ENCODE results near the gene CEP55. TPM values are rescaled to one million over a fixed set of nuclear protein-coding genes. Genes with fewer than 3 reads are reported as not detected.
"Not testable (repeated sequence)": the region's sequence is repeated elsewhere in the genome, so short reads cannot be mapped to it uniquely, and the experiment has no call there.

The CEP55 gene
- total and polyA plus RNA-seq, 8 donors: 3.4 to 31.3 (median 13.8) TPM

- Histone ChIP-seq H3K9me3 (no peaks in the 10 kb centered on the region), H3K36me3 (no peaks in the 10 kb centered on the region), H3K4me3 (no peak overlapping the region), H3K27me3 (no peaks in the 10 kb centered on the region), H3K4me1 (peaks cover 57 to 82% of the 10 kb centered on the region in 2 donors), H3K27ac (peak overlapping the region; percentile 79 to 94)
- ATAC-seq: peak; percentile 44
- TF ChIP-seq CTCF (IDR thresholded peaks at IDR 0.05): no peak
- intact Hi-C loops (cut with DNase I): no loop called here
- peak in 1 of 4 donors; percentile 78 for DNase-seq
These were observed 33.5 kb upstream of the CEP55 start for GRCh38 chr10:93462881-93463280.

DNA sequence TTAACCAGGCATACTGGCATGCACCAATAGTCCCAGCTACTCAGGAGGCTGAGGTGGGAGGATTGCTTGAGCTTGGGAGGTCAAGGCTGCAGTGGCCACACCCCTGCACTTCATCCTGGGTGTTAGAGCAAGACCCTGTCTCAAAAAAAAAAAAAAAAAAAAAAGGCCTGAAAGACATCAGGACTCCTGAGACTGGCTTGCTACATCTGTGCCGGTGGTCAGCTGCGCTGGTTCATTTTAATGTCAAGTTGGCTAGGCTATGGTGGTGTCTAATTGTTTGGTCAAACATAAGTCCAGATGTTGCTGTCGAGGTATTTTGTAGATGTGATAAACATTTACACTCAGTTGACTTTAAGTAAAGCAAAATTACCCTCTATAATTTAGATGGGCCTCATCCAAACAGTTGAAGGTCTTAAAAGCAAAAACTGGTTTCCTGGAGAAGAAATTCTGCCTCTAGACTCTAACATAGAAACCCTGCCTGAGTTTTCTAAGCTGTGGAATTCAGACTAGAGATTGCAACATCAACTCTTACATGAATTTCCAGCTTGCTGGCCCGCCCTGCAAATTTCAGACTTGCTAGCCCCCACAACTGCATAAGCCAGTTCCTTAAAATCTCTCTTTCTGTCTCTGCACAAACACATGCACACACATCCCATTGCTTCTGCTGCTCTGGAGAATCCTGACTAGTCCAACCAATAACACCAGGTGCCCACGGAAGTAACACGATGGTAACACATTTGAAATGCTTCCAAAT, 32.5 kb upstream of the CEP55 start:
- no peak overlapping the region for H3K4me3 ChIP-seq
- no peak for TF ChIP-seq CTCF (IDR thresholded peaks at IDR 0.05)
- H3K27me3 ChIP-seq: no peaks in the 10 kb centered on the region
- peak overlapping the region; percentile 79 to 94 for H3K27ac ChIP-seq
- intact Hi-C loops (cut with DNase I): no loop called here
- ATAC-seq: peak; percentile 32
- H3K4me1 ChIP-seq: peaks cover 59 to 85% of the 10 kb centered on the region in 2 donors
- no peaks in the 10 kb centered on the region for H3K9me3 ChIP-seq
- peak in 2 of 4 donors; percentile 59 to 66 for DNase-seq
- H3K36me3 ChIP-seq: peaks cover 0 to 4% of the 10 kb centered on the region in 2 donors

DNA sequence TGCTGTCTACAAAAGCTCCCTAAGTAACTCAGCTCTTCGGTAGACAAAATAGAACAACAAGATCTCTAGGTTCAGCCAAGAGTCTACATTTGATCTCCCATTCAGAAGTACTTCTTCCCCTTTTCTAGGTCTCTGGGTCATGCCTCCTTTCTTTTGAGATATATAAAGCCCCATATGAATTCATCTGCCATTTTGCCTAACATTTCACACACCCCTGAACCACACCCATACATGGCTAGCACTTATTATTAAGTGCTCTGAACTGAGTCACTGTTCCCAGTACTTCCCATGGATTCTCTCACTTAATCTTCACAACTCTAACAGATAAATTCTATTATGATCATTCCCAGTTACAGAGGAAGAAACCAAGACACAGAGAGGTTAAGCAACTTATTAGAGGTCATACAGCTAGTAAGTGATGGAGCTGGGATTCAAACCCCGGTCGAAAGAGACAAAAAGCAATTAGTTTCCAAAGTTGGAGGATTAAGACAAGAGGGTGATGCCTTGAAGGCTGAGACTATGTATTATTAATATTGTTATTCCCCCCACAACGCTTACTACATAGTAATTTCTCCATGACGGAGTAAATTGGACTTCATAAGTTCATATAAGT, 31.5 kb upstream of the CEP55 start:
- intact Hi-C loops (cut with DNase I): no loop called here
- peak overlapping the region; percentile 79 to 94 for H3K27ac ChIP-seq
- no peak overlapping the region for H3K4me3 ChIP-seq
- ATAC-seq (peak; percentile 30), DNase-seq (no peak)
- H3K27me3 ChIP-seq: no peaks in the 10 kb centered on the region
- peaks cover 0 to 12% of the 10 kb centered on the region in 2 donors for H3K36me3 ChIP-seq
- H3K9me3 ChIP-seq: no peaks in the 10 kb centered on the region
- H3K4me1 ChIP-seq: peaks cover 51 to 84% of the 10 kb centered on the region in 2 donors
- TF ChIP-seq CTCF (IDR thresholded peaks at IDR 0.05): no peak

GRCh38 chr10:93465806-93466675, 30.4 kb upstream of the CEP55 start:
- peak overlapping the region; percentile 79 to 94 for H3K27ac ChIP-seq
- H3K9me3 ChIP-seq: no peaks in the 10 kb centered on the region
- peak; percentile 67 for ATAC-seq
- peak in 3 of 4 donors; percentile 79 to 86 (median 85) for DNase-seq
- no peak for TF ChIP-seq CTCF (IDR thresholded peaks at IDR 0.05)
- peaks cover 0 to 12% of the 10 kb centered on the region in 2 donors for H3K36me3 ChIP-seq
- H3K4me1 ChIP-seq: peaks cover 47 to 89% of the 10 kb centered on the region in 2 donors
- intact Hi-C loops (cut with DNase I): no loop called here
- no peak overlapping the region for H3K4me3 ChIP-seq
- no peaks in the 10 kb centered on the region for H3K27me3 ChIP-seq

DNA sequence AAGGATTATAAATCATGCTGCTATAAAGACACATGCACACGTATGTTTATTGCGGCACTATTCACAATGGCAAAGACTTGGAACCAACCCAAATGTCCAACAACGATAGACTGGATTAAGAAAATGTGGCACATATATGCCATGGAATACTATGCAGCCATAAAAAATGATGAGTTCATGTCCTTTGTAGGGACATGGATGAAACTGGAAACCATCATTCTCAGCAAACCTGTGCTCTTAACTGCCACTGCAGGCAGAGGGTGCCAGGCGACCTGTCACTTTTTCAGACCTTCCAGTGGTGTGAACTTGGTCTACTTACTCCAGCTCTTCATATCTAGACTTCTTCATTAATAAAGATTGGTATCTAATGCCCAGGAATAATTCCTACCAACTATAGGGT, 28.8 kb upstream of the CEP55 start:
- peaks cover 0 to 12% of the 10 kb centered on the region in 2 donors for H3K36me3 ChIP-seq

More for the DNA sequence above, 28.8 kb upstream of the CEP55 start:
- H3K27ac ChIP-seq: peak overlapping the region; percentile 60 to 65
- H3K4me1 ChIP-seq: peaks cover 44 to 87% of the 10 kb centered on the region in 2 donors
- ATAC-seq; intact Hi-C loops (cut with DNase I); H3K27me3 ChIP-seq; H3K4me3 ChIP-seq; DNase-seq; H3K9me3 ChIP-seq: not testable (repeated sequence)
